ENCODE results near the gene OR1A2.

DNA sequence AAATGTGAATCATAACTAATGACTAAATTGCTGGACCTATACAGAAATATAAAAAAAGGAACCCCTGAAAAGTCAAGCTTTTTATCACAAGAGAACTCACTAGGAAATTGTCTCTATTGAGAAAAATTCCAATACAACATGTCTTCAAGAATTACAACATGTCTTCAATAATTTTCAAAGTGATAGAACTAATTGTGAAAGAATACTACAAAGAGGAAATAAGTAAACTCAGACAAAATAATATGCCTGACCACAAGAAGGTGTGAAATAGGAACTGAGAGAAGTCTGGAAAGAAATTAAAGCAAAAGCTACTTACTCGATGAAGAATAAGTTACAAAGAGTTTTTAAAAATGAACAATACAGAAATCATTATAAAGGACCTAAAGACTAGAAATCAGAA, 40.1 kb upstream of the OR1A2 start:
- TF ChIP-seq, protein P1, sequence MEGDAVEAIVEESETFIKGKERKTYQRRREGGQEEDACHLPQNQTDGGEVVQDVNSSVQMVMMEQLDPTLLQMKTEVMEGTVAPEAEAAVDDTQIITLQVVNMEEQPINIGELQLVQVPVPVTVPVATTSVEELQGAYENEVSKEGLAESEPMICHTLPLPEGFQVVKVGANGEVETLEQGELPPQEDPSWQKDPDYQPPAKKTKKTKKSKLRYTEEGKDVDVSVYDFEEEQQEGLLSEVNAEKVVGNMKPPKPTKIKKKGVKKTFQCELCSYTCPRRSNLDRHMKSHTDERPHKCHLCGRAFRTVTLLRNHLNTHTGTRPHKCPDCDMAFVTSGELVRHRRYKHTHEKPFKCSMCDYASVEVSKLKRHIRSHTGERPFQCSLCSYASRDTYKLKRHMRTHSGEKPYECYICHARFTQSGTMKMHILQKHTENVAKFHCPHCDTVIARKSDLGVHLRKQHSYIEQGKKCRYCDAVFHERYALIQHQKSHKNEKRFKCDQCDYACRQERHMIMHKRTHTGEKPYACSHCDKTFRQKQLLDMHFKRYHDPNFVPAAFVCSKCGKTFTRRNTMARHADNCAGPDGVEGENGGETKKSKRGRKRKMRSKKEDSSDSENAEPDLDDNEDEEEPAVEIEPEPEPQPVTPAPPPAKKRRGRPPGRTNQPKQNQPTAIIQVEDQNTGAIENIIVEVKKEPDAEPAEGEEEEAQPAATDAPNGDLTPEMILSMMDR (conservative IDR thresholded peaks at IDR 0.05; ENCODE audit: low read depth, low read length): no peak
- TF ChIP-seq POLR2A (IDR thresholded peaks at IDR 0.05; ENCODE audit: low read depth, low read length) (no peak), USF2 (IDR thresholded peaks at IDR 0.05; ENCODE audit: low read depth, low read length) (no peak), MXI1 (IDR thresholded peaks at IDR 0.05; ENCODE audit: borderline replicate concordance, low read depth, low read length) (no peak), SMC3 (IDR thresholded peaks at IDR 0.05; ENCODE audit: low read depth, low read length) (no peak), BHLHE40 (IDR thresholded peaks at IDR 0.05; ENCODE audit: low read depth, low read length) (no peak), MAFK (IDR thresholded peaks at IDR 0.05; ENCODE audit: low read depth, low read length) (no peak), CEBPB (IDR thresholded peaks at IDR 0.05; ENCODE audit: low read depth, low read length) (no peak), RAD21 (IDR thresholded peaks at IDR 0.05; ENCODE audit: low read length) (no peak), FOS (IDR thresholded peaks at IDR 0.05; ENCODE audit: low read depth, low read length) (no peak), RCOR1 (IDR thresholded peaks at IDR 0.05; ENCODE audit: insufficient replicate concordance, low read length) (no peak)
- TF ChIP-seq, protein P2, sequence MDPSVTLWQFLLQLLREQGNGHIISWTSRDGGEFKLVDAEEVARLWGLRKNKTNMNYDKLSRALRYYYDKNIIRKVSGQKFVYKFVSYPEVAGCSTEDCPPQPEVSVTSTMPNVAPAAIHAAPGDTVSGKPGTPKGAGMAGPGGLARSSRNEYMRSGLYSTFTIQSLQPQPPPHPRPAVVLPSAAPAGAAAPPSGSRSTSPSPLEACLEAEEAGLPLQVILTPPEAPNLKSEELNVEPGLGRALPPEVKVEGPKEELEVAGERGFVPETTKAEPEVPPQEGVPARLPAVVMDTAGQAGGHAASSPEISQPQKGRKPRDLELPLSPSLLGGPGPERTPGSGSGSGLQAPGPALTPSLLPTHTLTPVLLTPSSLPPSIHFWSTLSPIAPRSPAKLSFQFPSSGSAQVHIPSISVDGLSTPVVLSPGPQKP (IDR thresholded peaks at IDR 0.05; ENCODE audit: borderline replicate concordance, low read depth, low read length): no peak

All from IMR-90 (cell line).